ENCODE measurements around the gene SMIM29.

GRCh38 chr6:34207695-34208443 lies 40.9 kb downstream of the SMIM29 start:
- no peak for TF ChIP-seq CTCF (IDR thresholded peaks at IDR 0.05)
- TF ChIP-seq POLR2A (IDR thresholded peaks at IDR 0.05): no peak
